ENCODE results near the gene GGN.

DNA sequence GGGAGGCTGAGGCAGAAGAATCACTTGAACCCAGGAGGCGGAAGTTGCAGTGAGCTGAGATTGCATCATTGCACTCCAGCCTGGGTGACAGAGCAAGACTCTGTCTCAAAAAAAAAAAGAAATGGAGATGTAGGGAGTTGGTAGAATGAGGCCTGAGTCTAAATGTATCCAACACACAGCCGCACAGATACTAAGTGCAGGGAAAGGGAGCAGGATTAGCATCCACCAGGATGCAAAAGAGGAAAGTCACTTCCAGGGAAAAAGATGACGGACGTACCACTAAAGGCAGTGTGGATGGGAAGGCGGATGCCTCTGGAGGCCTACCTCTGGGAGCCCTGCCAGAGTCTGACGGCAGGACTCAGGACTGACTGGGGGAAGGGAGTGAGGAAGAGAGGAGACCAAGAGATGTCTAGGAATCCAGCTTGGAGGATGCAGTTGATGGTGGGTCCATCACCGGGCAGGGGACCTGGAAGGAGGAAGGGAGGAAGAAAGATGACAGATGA, 21.8 kb upstream of the GGN start:
- TF ChIP-seq POLR2A (IDR thresholded peaks at IDR 0.05; ENCODE audit: low read depth, low read length) (no peak), POLR2AphosphoS5 (IDR thresholded peaks at IDR 0.05; ENCODE audit: low read depth, low read length) (no peak), TAF1 (IDR thresholded peaks at IDR 0.05; ENCODE audit: borderline replicate concordance, low read depth, low read length) (no peak)

All from GM12892 (cell line).